HG03060 (cell line): ENCODE data around the gene SGMS1.

Source experiments
- ATAC-seq: cut with Tn5 transposase; IDR thresholded peaks from one replicate; pipeline ENCODE4 v1.9.1; 2021; ENCODE audit warnings: low read depth, moderate number of reproducible peaks; ENCODE audit not compliant: unreplicated experiment

SGMS1 gene

GRCh38 chr10:50324046-50324445, 299.7 kb downstream of the SGMS1 start:
- ATAC-seq = no peak

GRCh38 chr10:50322077-50322476, 301.7 kb downstream of the SGMS1 start:
- no peak for ATAC-seq

GRCh38 chr10:50318129-50318528, 305.6 kb downstream of the SGMS1 start:
- ATAC-seq = no peak

GRCh38 chr10:50316695-50317648, 306.8 kb downstream of the SGMS1 start:
- no peak for ATAC-seq

GRCh38 chr10:50316174-50316573, 307.6 kb downstream of the SGMS1 start:
- ATAC-seq = no peak

- ATAC-seq = no peak
Measured at GRCh38 chr10:50315424-50315823, 308.3 kb downstream of the SGMS1 start.

GRCh38 chr10:50314169-50315071, 309.3 kb downstream of the SGMS1 start:
- ATAC-seq = no peak

- ATAC-seq = no peak
Measured at GRCh38 chr10:50312464-50313437, 311.0 kb downstream of the SGMS1 start.

- ATAC-seq = no peak
Measured at GRCh38 chr10:50310560-50311174, 313.1 kb downstream of the SGMS1 start.

- ATAC-seq = no peak
Measured at GRCh38 chr10:50309342-50309741, 314.4 kb downstream of the SGMS1 start.

GRCh38 chr10:50304660-50305059, 319.1 kb downstream of the SGMS1 start:
- no peak for ATAC-seq

GRCh38 chr10:50299948-50300669, 323.6 kb downstream of the SGMS1 start:
- no peak for ATAC-seq

GRCh38 chr10:50295367-50295766, 328.4 kb downstream of the SGMS1 start:
- no peak for ATAC-seq

GRCh38 chr10:50294582-50294981, 329.2 kb downstream of the SGMS1 start:
- no peak for ATAC-seq

- ATAC-seq = no peak
Measured at GRCh38 chr10:50293513-50294313, 330.0 kb downstream of the SGMS1 start.

GRCh38 chr10:50291261-50291850, 332.4 kb downstream of the SGMS1 start:
- no peak for ATAC-seq

- ATAC-seq = no peak
Measured at GRCh38 chr10:50289196-50289595, 334.6 kb downstream of the SGMS1 start.
